IMR-90 (cell line): ENCODE results near the gene ETF1. TPM values are rescaled to one million over a fixed set of nuclear protein-coding genes. Genes with fewer than 3 reads are reported as not detected.
A peak's percentile ranks its signal among the peaks of the same experiment; 100 is the strongest.

Experiments used
- ATAC-seq: fragments of 200-7000 bp; cut with Tn5 transposase; 2 replicates; pipeline ENCODE4 v1.9.1; 2020; ENCODE audit warnings: low read depth, mild to moderate bottlenecking, moderate library complexity
- BruUV-seq: library from RNA; stranded (reverse); fragments of 400-500 nt; replicated peaks from 2 replicates; lab custom pipeline; 2021; lab: Mats Ljungman, UMichigan
- CTCF ChIA-PET: fragments of 300-600 bp; formaldehyde crosslinking; extraction: SDS; loops from one replicate; lab custom pipeline; 2021; ENCODE audit warnings: antibody characterized with exemption; lab: Yijun Ruan, JAX
- POLR2A ChIA-PET: fragments of 300-600 bp; sonication (Branson Sonifier 250); formaldehyde crosslinking; loops from one replicate; lab custom pipeline; 2022; ENCODE audit warnings: antibody characterized with exemption; ENCODE audit not compliant: unreplicated experiment; lab: Charles Lee
- DNase-seq: peaks from one replicate; pipeline ENCODE4 v3.0.0; 2013
- H2AFZ ChIP-seq: replicated peaks from 2 replicates; pipeline ENCODE3; 2013; ENCODE audit warnings: low read length, mild to moderate bottlenecking; ENCODE audit not compliant: poor library complexity
- H2AK5ac ChIP-seq: 2 replicates; pipeline ENCODE4 v1.6.1; 2013; ENCODE audit warnings: low read depth, low read length, inconsistent platforms
- H2AK9ac ChIP-seq: replicated peaks from 2 replicates; pipeline ENCODE3; 2013; ENCODE audit warnings: mild to moderate bottlenecking, low read depth, low read length, moderate library complexity; ENCODE audit not compliant: poor library complexity
- H2BK120ac ChIP-seq: 2 replicates; pipeline ENCODE4 v1.6.1; 2013; ENCODE audit warnings: low read depth, low read length, inconsistent platforms
- H2BK15ac ChIP-seq: 3 replicates; pipeline ENCODE4 v1.6.1; 2013; ENCODE audit warnings: low read depth, low read length, inconsistent platforms
- H2BK20ac ChIP-seq: 2 replicates; pipeline ENCODE4 v1.6.1; 2013; ENCODE audit warnings: low read depth, mild to moderate bottlenecking, inconsistent platforms, low read length, moderate library complexity
- H2BK5ac ChIP-seq: 2 replicates; pipeline ENCODE4 v1.6.1; 2013; ENCODE audit warnings: mild to moderate bottlenecking, low read depth, low read length, inconsistent platforms; ENCODE audit not compliant: poor library complexity, severe bottlenecking
- H3K14ac ChIP-seq: replicated peaks from 2 replicates; pipeline ENCODE4 v1.6.1; 2013; ENCODE audit warnings: low read depth, low read length, inconsistent platforms
- H3K18ac ChIP-seq: 2 replicates; pipeline ENCODE4 v1.6.1; 2013; ENCODE audit warnings: low read depth, low read length, control low read depth
- H3K23ac ChIP-seq: 2 replicates; pipeline ENCODE4 v1.6.1; 2013; ENCODE audit warnings: low read depth, low read length, inconsistent platforms
- H3K27ac ChIP-seq: 2 replicates; pipeline ENCODE4 v1.5.1; 2013; ENCODE audit warnings: mild to moderate bottlenecking, control low read depth, low read length; ENCODE audit not compliant: insufficient read depth
- H3K27me3 ChIP-seq: 2 replicates; pipeline ENCODE4 v1.6.1; 2013; ENCODE audit warnings: low read length; ENCODE audit not compliant: control insufficient read depth, insufficient read depth
- H3K36me3 ChIP-seq: 2 replicates; pipeline ENCODE4 v1.6.1; 2013; ENCODE audit warnings: low read length, mixed read lengths; ENCODE audit not compliant: control insufficient read depth, insufficient read depth
- H3K4ac ChIP-seq: 2 replicates; pipeline ENCODE4 v1.6.1; 2013; ENCODE audit warnings: low read depth, low read length, inconsistent platforms
- H3K4me1 ChIP-seq: 2 replicates; pipeline ENCODE4 v1.6.1; 2013; ENCODE audit warnings: low read length, mixed read lengths; ENCODE audit not compliant: control insufficient read depth, insufficient read depth
- H3K4me2 ChIP-seq: 2 replicates; pipeline ENCODE4 v1.6.1; 2013; ENCODE audit warnings: low read depth, mild to moderate bottlenecking, control low read depth, low read length, moderate library complexity
- H3K4me3 ChIP-seq: 2 replicates; pipeline ENCODE4 v1.5.1; 2013; ENCODE audit warnings: low read depth, mild to moderate bottlenecking, control low read depth, low read length, moderate library complexity; ENCODE audit not compliant: insufficient read depth
- H3K56ac ChIP-seq: 2 replicates; pipeline ENCODE4 v1.6.1; 2013; ENCODE audit warnings: low read length, inconsistent platforms; ENCODE audit not compliant: insufficient read depth; ENCODE audit errors: extremely low read depth
- H3K79me1 ChIP-seq, 2 experiments: 2 replicates each; pipeline ENCODE4 v1.6.1; 2013; ENCODE audit warnings: low read length in 2 of 2, inconsistent platforms in 1 of 2, low read depth in 1 of 2
- H3K9ac ChIP-seq: 2 replicates; pipeline ENCODE4 v1.6.1; 2013; ENCODE audit warnings: low read depth, low read length, control low read depth
- H3K9me1 ChIP-seq: 2 replicates; pipeline ENCODE4 v1.6.1; 2013; ENCODE audit warnings: low read length, inconsistent platforms; ENCODE audit not compliant: insufficient read depth
- H3K9me3 ChIP-seq: 2 replicates; pipeline ENCODE4 v1.6.1; 2013; ENCODE audit warnings: low read length; ENCODE audit not compliant: control insufficient read depth, insufficient read depth
- H4K20me1 ChIP-seq: 2 replicates; pipeline ENCODE4 v1.6.1; 2013; ENCODE audit warnings: low read length, inconsistent platforms; ENCODE audit not compliant: insufficient read depth
- H4K5ac ChIP-seq: 2 replicates; pipeline ENCODE4 v1.6.1; 2013; ENCODE audit warnings: mild to moderate bottlenecking, low read depth, low read length, control low read depth
- H4K8ac ChIP-seq, 2 experiments: 2 replicates each; pipeline ENCODE4 v1.6.1; 2013; ENCODE audit warnings: low read depth in 2 of 2, low read length in 2 of 2, control low read depth in 1 of 2, inconsistent platforms in 1 of 2
- H4K91ac ChIP-seq: 2 replicates; pipeline ENCODE4 v1.6.1; 2013; ENCODE audit warnings: low read depth, low read length, inconsistent platforms; ENCODE audit not compliant: insufficient read depth
- CHD1 ChIP-seq: IDR thresholded peaks from 2 replicates; pipeline ENCODE4 v1.6.1; 2012; ENCODE audit warnings: low read depth, low read length, improper control_type of control experiment
- NFE2L2 ChIP-seq: fragments of 150-350 bp; IDR thresholded peaks from 2 replicates; pipeline ENCODE4 v1.6.1; 2016; ENCODE audit warnings: low read depth, mild to moderate bottlenecking, low read length
- POLR2A ChIP-seq: IDR thresholded peaks from 2 replicates; pipeline ENCODE4 v1.6.1; 2012; ENCODE audit warnings: mild to moderate bottlenecking, low read depth, low read length
- WGBS, 2 experiments: methylation state at CpG; one replicate each; pipeline versions ENCODE4 v1.1.5 to v1.1.7; 2013; ENCODE audit warnings: missing lambda C conversion rate in 2 of 2; ENCODE audit not compliant: insufficient read length in 1 of 2; ENCODE audit errors: extremely low coverage in 2 of 2; 5-methylcytosine and 5-hydroxymethylcytosine counted together
- dilution Hi-C: fragments of 300-500 bp; cut with HindIII; formaldehyde crosslinking; loops from one replicate; pipeline ENCODE4 v1.14.3; 2018; ENCODE audit warnings: low sequenced_read_pairs; ENCODE audit not compliant: unreplicated experiment
- in situ Hi-C: fragments of 300-500 bp; cut with MboI; formaldehyde crosslinking; loops from 3 replicates; pipeline ENCODE4 v1.14.3; 2019; ENCODE audit warnings: low sequenced_read_pairs, inconsistent platforms, mixed read lengths
- intact Hi-C: fragments of 100-400 bp; cut with micrococcal nuclease; formaldehyde crosslinking; loops from 2 replicates; pipeline ENCODE4 v1.10.0; 2022
- polyA plus RNA-seq, 3 experiments: library from polyadenylated mRNA; depleted of rRNA; stranded (reverse); fragments of >200 nt; gene quantifications; 2 replicates each; pipeline ENCODE4 v1.2.3, GENCODE V29; 2012; ENCODE audit warnings: low replicate concordance in 1 of 3
- total RNA-seq: library from RNA; depleted of rRNA; stranded (reverse); fragments of >200 nt; gene quantifications from 2 replicates; pipeline ENCODE4 v1.2.3, GENCODE V29; 2012

ETF1 gene
- total and polyA plus RNA-seq, 2 of the 4 experiments (the other 2 are of a cell fraction): 53.2 to 126 TPM

DNA sequence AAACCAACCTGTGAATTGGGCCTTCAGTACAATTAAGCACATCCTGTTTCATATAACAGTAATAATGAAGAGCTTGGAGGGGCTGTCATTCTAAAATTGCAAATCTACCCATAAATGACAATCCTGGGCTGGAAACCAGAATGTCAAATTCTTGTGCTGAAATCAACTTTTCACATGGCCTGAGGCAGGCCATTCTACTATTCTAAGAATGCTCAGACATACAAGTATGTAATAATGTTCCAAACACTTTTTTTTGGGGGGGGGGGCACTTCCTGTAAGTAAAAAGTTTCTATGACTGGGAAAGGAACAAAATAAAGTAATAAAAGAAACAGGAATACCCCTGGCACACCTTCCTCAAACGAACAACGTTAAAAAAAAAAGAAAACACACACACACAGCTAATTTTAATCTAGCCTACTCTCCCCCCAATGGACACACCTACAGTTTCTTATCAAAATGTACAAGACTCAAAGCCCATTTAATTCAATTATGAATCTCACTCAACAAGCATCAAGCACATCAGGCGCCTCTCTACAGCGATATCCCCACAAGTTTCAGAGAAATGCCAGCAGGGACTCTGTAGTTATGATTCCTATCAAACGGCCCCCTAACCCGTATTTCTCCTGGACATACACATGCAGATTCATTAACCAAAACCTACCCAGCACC lies 1.4 kb downstream of the ETF1 start:
- Histone ChIP-seq H3K9me1 (peaks cover 11% of the 10 kb centered on the region; the same call in 1 of the 2 replicates), H2BK20ac (no peak overlapping the region), H4K20me1 (peaks cover 47% of the 10 kb centered on the region; the same call in 1 of the 2 replicates), H3K4me1 (peaks cover 6% of the 10 kb centered on the region), H3K4me3 (peak overlapping the region; percentile 76), H3K9ac (peak overlapping the region; percentile 91), H3K56ac (peak overlapping the region; percentile 75; the same call in 1 of the 2 replicates), H3K18ac (no peak overlapping the region), H4K8ac (peak overlapping the region; percentile 41 to 79; a peak in 1 of 4 replicates), H3K23ac (peak overlapping the region; percentile 88), H3K9me3 (no peaks in the 10 kb centered on the region), H3K27me3 (no peaks in the 10 kb centered on the region), H4K5ac (no peak overlapping the region), H3K14ac (peak overlapping the region; percentile 82), H2BK5ac (peak overlapping the region; percentile 77), H2AK5ac (peak overlapping the region; percentile 48), H3K36me3 (no peaks in the 10 kb centered on the region; the same call in 1 of the 2 replicates), H3K27ac (peak overlapping the region; percentile 84), H2AK9ac (peak overlapping the region; percentile 95), H2BK120ac (peak overlapping the region; percentile 13), H3K4ac (peak overlapping the region; percentile 90), H2BK15ac (no peak overlapping the region), H3K4me2 (peak overlapping the region; percentile 98), H2AFZ (no peak overlapping the region), H4K91ac (no peak overlapping the region; the same call in 1 of the 2 replicates), H3K79me1 (peaks cover 9 to 42% of the 10 kb centered on the region in 2 experiments; a peak in 3 of 4 replicates)
- 0 out of 2 replicates have a peak, but pooled peaks have one; percentile 9 for TF ChIP-seq CHD1
- no peak for TF ChIP-seq NFE2L2
- peak; percentile 3; the same call in 1 of the 2 replicates for TF ChIP-seq POLR2A
- intact Hi-C loops (no loop called here), in situ Hi-C loops (no loop called here), dilution Hi-C loops (no loop called here)
- ChIA-PET CTCF (interaction anchor here (1.4 kb wide), 1 partner anchor 12 kb away, joined by 4 read pairs; no protein-coding TSS in a partner anchor), POLR2A (no interaction called here)
- 40% methylated on average over 1 of the region's 6 CpGs; no CpG with 5 or more reads in 1 of the 2 experiments for WGBS, 2 experiments
- TSS peak; percentile 39 for BruUV-seq
- DNase-seq: no peak
- no peak for ATAC-seq
